HG03378 (cell line): Measurements from ENCODE around the gene MGMT.

Experiments used
- ATAC-seq: cut with Tn5 transposase; IDR thresholded peaks from one replicate; pipeline ENCODE4 v1.9.1; 2021; ENCODE audit warnings: mild to moderate bottlenecking, moderate library complexity; ENCODE audit not compliant: unreplicated experiment

Gene MGMT

DNA sequence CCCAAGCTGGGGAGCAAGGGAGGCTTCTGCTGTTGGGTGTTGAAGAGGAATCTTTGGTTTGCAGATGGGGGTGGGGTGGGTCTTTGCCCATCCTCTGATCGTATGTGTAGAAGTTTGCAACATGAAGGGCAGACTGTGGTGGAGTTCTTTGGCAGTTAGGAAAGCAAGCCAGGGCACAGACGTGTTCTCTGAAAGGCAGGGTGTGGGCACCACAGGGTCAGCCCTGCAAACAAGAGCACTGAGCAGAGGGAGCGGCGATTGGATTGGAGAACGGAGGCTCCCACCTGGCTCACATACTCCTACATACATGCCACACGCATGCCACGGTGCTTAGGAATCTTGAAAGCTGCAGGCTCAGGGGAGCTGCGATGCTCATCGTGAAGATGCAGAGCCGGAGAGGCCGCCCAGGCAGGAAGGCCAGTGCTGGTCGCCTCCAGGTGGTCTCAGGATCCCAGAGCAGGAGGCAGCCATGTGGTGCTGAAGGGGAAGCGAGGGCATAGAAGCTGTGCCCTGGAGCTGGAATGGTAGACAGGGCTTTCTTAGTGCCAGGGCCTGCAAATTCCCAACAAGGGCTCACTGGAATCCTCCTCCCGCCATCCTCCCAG lies 149.0 kb downstream of the MGMT start:
- no peak for ATAC-seq

GRCh38 chr10:129617768-129618167 lies 150.7 kb downstream of the MGMT start:
- no peak for ATAC-seq

GRCh38 chr10:129621062-129621461 lies 154.0 kb downstream of the MGMT start:
- no peak for ATAC-seq

GRCh38 chr10:129621693-129622092 lies 154.7 kb downstream of the MGMT start:
- ATAC-seq, result no peak

- no peak for ATAC-seq
Measured at GRCh38 chr10:129622291-129622690, 155.2 kb downstream of the MGMT start.

GRCh38 chr10:129622736-129623135 lies 155.7 kb downstream of the MGMT start:
- no peak for ATAC-seq

DNA sequence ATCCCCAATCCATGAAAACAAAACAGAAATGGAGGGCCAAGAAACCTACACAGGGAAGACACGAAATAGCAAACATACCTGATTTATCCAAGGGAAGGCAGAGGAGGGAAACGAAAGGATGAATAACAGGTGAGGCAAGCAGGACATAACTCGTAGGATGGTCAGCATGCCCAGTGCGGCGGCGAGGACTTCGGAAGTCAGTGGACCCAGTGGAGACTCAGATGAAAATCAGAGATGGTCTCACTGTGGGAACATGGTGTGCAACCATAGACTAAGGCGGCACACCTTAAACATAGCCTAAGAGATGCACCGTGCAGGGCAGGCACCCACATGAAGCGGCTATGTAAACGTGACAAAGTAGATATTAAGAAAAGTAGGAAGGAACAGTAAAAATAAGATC lies 157.5 kb downstream of the MGMT start:
- no peak for ATAC-seq

- ATAC-seq, result no peak
Measured at GRCh38 chr10:129626309-129626708, 159.3 kb downstream of the MGMT start.

DNA sequence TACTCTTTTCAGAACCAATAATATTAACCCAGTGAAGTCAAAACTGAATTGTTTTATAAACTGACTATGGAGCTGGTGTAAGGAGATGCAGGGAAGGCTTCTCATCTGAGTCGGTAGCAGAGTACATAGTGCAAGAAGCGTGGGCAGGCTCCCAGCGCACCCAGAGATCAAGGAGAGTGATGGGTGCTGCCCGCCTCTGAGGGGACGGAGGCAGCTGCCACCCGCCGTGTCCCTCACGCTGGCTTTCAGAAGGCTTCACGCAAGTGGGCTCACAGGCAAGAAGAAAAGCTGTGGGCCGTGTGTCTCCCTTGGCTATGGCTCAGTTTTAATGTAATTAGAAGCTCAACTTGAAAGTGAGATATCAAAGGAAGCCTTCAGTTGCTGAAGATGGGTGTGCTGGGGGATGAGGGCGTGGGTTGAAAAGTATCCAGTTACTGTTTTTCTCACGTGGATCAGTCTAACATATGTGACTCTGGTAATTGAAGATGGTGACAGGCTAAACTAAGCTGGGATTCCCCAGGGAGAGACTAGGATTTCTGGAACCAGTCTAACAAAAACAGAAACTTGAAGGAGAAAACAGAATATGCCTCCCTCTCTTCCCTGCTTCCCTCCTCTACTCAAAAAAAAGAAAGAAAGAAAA lies 159.9 kb downstream of the MGMT start:
- no peak for ATAC-seq

DNA sequence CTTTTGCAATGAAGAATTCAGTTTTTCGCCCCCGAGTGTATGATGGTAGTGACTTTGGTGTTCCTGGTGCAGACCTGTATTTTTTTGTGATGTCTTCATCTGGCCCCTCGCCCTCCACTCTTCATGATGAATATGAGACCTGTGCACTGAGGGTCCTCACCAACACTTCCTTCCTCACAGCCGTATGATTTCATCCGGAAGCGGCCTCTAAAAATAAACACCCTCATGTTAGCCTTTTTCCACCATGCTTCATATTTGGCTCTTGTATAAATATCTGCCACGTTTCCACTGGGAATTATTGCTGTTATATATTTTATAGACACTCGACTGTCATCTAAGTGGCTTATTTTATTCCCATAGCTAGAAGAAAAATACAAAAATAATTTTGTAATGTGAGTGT lies 160.4 kb downstream of the MGMT start:
- no peak for ATAC-seq

DNA sequence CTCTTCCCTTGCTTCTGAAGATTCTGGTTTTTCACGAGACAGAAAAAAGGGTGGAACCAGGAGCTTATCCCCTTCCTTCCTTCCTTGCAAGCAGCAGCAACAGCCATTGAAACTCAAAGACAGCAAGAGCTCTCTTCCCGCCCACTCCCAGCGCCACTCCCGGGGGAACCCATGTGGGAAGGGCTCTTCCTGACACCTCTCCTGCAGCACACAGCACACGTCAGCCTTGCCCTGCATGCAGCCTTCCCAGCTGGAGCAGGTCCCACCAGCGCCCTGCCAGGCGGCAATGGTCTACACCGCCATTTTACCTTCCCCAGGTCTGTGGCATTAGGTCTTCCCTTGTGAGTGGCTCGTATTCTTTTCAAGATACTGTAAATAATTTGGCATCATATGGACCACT lies 161.8 kb downstream of the MGMT start:
- no peak for ATAC-seq

- ATAC-seq, result no peak
Measured at GRCh38 chr10:129629911-129630310, 162.9 kb downstream of the MGMT start.

- ATAC-seq, result no peak
Measured at GRCh38 chr10:129631006-129631405, 164.0 kb downstream of the MGMT start.

DNA sequence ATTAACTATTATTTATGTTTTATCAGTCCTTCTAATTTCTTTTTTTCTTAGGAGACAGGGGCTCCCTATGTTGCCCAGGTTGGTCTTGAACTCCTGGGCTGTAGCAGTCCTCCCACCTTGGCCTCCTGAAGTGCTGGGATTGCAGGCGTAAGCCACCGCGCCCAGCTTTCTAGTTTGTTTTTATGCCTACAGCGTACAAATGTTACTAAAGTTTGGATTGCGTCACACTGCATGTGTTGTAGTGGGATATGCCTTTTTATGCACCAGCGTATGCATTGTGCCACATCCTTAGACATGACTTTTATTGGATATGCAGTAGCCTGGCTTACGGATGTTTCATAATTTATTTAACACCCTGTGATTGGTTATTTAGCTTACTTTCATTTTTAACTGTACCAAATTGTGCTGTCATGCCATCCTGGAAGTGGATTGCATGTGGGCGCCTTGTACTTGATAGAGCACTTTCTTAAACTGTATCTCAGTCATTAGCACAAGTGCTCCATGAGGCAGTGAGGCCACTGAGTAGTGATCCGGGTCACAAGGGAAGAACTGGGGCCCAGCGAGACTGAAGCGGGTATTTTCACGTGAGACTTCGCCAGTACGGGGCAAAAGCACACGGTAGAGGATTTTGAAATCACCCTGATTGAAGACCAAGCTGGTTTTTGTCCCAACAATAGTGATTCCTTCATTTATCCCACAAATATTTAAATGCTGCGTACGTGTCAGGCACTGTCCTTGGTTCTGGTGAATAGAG lies 165.0 kb downstream of the MGMT start:
- ATAC-seq, result no peak

DNA sequence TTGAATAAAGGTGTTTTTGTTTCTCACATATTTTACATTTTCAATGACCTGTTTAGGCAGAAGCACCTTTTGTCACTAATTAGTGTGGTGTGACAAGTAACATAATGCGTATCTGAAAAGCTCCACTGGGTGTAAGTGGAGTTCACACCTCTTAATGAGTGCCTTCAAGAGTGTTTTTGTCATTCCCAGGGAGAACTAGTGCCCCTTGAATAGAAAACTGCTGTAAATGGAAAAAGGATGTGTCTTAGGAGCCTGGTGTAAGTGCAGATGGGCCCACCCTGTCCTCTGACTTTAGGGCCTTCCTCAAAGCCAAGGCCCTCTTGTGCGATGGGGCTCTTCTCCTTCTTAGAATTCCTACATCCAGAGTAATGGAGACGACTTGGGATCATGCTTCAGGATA lies 170.0 kb downstream of the MGMT start:
- ATAC-seq, result no peak

DNA sequence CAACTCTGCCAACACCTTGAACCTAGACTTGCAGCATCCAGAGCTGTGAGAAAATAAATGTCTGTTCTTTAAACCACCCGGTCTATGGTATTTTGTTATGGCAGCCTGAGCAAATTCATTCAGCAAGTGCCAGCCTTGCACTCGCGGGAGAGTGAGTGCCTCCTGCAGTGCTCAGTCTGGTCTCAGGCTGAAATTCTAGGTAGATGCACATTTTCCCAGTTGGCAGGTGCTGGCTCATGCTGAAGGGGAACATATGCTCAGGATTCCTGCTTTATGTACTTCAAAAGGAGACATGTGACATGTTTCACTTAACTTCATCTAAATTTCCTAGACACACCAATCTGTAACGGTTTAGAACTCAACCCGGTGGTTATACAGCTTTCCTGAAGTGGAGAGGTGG lies 170.8 kb downstream of the MGMT start:
- ATAC-seq, result no peak

DNA sequence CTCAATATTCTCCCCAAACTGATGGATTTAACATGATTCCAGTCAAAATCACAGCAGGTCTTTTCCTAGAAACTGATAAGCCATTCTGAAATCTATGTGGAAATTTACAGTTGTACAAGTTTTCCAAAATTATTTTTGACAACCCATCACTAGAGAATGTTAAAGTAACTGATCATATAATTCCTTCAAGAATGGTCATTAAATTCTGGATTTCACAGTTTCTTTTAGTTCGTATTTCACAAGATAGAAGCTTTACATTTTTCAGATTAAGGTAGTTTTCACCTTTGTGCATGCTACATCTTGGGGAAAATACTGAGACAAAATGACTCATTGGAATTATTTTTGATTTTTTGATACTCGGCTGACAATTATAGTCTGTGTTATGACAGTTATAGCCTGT lies 174.3 kb downstream of the MGMT start:
- no peak for ATAC-seq

DNA sequence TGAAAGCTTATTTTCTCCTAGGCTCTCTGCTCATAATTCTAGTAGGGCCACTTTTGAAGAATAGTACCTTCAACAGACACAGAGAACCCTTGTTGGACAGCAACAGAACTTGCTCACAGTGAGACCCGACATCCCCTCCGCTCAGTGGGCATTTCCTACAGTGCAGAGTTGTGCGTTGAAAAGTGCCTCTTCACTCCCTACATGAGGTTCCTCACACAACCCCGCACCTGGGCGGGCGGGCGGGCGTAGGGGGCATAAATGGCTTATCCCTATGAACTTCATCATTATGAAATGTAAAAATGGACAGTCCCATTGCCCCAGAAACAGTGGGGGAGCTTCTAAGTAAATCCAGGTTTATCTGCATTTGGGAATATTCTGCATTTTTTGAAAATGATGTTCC lies 174.9 kb downstream of the MGMT start:
- no peak for ATAC-seq

GRCh38 chr10:129642427-129642826 lies 175.4 kb downstream of the MGMT start:
- ATAC-seq, result no peak

DNA sequence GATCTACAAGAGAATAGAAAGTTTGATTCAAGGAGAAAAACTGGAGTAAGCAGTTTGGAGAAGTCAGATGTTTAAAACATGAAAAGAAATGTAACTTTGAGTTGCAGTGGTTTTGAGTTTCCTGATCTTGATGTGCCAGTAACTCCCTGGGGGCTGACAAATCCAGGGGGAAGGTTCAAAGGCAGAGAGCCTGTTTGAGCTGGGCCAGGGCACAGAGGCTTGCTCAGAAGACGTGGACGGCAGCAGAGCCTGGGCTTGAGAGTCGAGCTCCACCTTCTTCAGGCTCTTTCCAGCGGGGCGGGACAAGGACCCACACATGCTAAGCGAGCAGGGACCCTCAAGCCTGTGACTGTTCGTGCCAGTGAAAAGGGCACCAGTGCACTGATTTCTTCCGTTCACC lies 176.2 kb downstream of the MGMT start:
- no peak for ATAC-seq

GRCh38 chr10:129645487-129645886 lies 178.4 kb downstream of the MGMT start:
- no peak for ATAC-seq

DNA sequence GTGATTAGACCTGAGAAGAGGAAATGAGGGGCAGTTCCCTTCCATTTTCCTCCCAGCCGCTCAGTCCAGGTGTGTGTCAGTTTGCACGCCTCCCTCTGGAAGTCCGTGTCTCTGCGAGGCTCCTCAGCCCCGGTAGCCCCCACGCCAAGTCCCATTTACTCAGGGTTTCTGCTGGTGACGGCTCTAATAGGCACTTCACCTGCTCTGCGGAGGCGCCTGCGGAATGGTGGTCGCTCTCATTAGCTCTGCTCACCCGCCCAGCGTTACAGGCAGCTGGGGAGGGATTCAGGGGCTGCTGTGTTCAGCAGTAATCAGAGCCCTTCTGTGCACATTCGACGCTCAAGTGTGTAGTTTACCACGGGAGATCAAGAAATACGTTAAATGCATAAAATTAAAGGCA lies 179.9 kb downstream of the MGMT start:
- no peak for ATAC-seq
